ENCODE data around the gene P4HA1.
"Not testable (repeated sequence)": the region's sequence is repeated elsewhere in the genome, so short reads cannot be mapped to it uniquely, and the experiment has no call there.

Gene P4HA1

DNA sequence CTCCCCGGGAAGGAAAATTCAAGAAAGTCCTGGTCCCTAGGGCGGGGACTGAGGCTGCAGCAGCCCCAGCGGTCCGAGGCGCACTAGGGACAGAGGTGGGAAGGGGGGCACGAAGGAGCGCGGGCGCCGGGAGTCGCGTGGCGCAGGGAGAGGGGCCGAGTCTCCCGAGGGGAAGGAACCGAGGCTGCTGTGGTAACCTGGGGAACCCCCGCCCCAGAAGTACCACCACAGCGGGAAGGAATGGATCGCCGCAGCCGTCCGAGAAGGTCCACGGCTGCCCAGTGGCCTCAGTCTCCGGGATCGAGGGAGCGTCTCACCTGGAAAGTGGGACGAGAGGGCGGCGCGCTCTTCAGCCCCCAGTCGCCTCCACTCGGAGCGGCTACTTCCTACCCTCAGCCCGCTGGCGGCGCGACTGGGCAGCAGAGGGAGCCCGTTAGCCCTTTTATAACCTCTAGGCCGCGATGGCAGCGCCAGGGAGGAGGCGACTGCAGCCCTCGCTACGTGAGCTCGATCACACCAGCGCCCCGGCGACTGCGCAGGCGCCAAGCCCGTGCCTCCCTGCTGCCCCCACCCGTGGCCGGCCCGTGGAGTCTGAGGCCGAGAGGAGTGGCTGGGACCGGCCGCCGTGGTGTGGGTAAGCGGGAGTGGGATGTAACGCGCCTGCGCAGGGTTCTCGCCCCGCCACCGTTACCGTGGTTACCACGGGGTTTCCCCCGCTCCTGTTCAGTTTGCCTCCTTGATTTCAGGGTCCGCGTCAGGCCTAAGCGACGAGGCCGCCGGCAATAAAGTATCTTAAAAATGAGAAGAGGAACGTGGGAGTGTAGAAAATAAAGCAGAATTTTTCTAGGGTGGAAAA lies at the start of gene P4HA1:
TSS of gene P4HA1 (minus strand) at position 418 of the 856 bp plus-strand sequence. CDS start 21,983 bp downstream, outside the sequence.
- DNase-seq = peak; percentile 81 to 100 (median 99)

DNA sequence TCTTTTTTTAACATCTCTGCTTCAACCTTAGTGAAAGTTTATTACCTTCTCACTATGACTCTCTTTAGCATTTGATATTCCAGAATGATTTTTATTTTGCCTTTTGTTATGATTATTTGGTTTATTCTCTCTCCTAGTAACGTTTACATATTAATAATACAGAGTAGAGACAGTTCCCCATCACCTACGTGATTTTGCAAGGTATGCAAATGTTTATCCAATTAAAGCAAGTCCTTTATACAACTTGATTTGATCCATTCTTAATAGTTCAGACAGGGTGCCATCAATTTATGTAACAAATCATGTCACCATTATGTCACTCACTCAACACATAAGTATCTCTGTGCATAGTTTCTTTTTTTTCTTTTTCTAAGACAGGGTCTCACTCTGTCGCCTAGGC lies 44.9 kb upstream of the P4HA1 start:
- no peak for DNase-seq

DNA sequence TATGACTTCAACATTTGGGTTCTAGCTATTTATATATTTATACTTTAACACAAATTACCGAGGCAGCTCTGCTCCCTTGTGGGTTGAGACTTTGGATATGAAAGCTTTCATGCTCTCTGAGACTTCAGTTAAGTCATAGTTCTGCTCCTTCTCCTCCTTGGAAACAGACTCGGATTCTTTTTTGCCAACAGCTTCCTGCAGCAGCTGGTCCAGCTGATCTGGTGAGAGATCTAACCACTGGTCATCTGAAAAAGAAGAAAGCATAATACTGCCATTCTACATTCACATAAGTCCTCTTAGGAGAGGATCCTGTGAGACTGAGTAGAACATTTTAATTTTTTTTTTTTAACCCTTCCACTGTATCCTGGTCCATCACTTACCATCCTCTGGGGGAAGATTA lies 42.6 kb upstream of the P4HA1 start:
- DNase-seq = no peak

DNA sequence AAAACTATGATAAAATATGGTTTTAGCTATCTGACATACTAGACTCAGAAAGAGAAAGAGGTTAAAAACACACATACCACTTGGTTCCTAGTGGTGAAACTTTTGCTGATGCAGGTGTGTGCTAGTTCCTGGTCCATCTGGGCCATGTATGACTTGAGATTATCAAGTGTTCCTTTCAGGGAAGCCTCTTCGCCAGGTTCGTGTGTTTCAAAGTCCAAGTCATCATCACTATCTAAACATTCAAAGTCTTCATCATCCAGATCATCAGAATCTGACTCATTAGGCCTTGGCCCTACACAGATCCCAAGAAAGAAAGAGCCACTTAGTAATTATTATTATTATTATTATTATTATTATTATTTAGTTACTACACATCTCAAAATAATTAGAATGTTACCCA lies 40.0 kb upstream of the P4HA1 start:
- no peak for DNase-seq

DNA sequence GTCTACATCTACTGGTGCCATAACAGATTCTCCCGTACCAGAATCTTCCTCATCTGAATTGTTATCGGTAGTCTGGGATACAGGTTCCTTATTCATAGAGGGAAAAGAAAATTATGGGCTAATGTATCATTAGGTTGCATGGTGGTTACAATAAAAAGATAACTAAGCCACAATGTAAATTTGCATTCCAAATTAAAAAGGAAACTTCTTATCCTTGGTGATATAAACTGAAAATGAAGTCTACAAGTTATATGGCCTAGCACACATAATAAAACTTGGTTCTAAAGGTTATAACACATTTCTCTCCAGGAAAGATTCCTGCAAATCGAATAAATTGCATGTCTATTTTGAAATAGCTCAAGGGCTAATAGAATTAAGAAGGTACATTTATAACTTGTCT lies 38.1 kb upstream of the P4HA1 start:
- DNase-seq = no peak

DNA sequence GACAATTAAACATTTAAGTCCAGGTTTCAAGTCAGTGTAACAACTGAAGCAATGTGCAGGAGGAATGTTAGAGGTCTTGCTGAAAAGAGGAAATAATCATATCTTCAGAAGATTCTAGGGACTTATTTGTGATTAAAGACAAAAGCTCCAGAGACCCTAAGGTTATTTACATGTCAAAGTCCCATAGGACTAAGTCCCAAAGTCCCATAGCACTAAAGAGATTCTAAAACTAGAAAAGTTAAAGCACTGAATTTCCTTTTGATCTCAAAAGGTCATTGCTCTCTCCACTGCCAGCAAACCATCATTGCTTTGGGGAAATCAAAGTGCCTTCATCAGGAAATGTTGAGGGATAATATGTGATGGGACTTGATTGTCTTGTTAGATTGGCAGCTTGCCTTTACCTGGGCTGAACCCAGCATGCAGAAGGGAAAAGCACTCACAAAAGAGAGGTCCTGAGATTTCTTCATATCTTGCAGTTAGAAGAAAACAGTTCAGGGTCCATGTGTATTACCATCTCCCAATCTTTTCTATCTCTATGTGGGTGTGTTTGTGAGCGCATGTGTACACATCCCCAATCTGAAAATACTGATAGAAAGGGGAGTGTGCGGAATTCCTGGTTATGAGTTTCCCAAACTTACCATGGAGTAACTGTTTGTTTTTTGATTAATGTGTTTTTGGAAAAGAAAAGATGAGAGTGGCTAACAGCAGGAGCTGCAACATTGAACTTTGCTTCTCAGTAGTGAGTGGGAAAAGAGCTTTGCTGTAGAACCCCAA lies 35.4 kb upstream of the P4HA1 start:
- DNase-seq = no peak

DNA sequence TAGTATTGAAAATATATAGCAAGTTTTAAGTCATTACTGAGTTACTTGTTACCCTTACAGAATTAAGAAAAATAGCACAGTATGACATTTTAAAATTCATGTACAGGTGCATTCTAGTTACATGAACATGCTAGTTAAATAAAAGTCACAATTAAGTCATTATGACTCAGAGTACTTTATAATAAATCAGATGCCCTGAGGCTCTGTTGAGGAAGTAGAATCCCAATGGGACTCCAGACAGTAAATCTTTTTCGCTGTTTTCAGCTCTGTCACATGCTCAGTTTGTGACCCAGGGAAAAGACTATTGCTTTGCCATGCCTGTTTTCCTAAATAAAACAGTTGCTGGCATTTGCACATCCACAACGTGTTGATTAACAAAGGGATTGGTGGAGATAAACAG lies 34.6 kb upstream of the P4HA1 start:
- DNase-seq = no peak

DNA sequence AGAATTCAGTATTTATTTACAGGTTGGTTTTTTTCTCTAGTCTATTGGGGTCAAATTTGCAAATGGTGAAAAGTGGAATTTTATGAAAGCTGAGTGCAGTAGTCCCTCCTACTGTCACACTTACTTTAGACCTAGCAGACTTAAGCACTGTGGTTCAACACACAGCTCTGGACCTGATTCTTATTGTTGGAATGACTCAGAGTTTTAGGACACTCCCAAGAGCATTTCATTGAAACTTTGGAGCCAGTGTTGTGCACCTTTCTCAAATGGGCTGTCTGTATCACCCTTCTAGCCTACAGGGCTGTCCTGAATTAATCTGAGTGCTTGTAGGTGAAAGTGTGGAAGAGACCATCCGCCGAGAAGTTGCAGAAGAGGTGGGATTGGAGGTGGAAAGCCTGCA lies 29.7 kb upstream of the P4HA1 start:
- DNase-seq = no peak

DNA sequence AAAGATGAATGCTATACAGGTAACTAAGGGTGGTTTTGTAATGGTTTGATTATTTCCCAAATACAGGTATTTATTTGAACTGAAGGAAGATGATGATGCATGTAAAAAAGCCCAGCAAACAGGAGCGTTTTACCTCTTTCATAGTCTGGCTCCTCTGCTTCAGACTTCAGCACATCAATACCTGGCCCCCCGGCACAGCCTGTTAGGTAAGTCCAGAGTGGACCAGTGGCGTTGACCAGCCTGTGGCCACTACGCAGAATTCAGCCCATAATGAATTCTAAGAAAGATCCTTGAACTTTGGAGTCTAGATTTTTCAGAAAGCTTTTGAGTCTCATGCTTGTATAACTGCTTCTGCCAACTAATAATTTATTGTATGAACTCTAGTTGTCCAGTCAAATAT lies 23.3 kb upstream of the P4HA1 start:
- no peak for DNase-seq

DNA sequence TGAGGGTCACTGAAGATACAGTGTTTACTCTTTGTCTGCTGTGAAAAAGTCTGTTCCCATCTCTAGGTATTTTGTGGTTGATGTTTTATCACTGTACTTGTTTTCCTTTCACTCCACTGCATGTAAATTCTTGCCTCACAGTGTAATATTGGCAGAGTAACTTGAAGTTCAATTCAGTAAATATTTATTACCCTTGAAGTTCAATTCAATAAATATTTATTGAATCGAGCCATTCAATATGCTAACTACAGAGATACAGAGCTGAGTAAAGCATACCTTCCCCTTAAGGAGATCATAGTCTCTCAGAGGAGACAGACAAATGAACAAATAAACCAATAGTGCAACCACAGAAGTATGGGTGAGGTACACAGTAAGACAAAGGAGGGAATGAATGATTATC lies 22.8 kb upstream of the P4HA1 start:
- DNase-seq = no peak

DNA sequence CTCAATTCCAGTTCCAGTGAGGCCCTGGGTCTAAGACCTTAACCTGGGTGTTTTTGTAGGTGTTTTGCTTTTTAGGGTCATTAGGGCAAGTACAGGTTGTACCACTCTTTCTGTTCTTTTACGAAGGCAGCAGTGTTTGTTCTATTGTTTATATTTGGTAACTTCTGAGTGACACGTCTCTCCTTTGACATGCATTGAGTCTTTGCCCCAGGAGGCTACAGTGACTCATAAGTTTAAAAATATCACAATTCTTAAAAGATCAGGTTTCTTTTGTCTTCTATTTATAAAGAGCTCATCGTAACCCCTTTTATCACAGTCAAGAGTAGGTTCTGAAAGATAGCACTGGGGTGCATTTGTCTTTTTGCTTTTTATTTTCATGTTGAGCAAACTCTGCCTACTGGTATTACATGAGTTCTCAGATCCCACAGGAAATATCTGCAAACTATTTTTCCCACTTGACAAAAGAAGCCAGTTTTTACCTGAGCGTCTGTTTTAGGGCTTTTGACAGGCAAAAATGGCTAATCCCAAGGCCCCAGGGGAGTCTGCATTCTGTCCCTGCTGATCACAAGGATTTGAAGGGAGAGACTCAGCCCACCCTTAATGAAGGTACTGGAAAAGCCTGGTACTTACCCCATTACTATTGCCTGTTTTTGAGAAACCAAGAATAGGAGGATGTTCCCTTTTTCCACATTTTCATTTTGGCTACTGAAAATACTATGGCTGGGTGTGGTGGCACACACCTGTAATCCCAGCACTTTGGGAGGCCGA lies 21.5 kb upstream of the P4HA1 start:
- no peak for DNase-seq

DNA sequence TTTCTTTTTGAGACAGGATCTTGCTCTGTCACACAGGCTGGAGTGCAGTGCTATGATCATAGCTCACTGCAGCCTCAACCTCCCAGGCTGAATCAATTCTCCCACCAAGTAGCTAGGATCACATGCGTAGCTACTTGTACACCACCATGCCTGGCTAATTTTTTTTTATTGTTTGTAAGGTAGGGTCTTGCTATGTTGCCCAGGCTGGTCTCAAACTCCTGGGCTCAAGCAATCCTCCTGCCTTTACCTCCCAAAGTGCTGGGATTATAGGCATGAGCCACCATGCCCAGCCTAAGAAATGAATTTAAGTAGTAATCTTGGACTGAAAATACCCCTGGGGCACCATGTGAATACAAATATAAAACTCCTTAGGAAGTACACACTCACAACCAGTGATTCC lies 19.4 kb upstream of the P4HA1 start:
- no peak for DNase-seq

DNA sequence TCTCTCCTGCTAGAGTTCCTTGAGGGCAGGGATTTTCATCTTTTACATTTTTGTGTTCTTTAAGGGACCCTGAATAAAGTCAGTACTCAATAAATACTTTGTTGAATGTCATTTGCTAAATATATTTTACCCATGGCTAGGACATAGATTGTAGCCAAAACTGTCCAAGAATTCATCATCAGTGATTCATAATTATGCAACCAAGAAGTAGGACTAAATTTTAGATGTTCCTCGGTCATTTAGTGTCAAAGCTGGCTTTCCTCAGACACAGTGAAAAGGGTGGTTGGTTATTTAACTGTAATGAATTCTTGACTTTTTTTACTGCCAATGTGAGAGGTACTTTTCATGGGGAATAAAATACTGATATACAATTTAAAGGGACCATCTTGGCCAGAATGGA lies 16.9 kb upstream of the P4HA1 start:
- no peak for DNase-seq

DNA sequence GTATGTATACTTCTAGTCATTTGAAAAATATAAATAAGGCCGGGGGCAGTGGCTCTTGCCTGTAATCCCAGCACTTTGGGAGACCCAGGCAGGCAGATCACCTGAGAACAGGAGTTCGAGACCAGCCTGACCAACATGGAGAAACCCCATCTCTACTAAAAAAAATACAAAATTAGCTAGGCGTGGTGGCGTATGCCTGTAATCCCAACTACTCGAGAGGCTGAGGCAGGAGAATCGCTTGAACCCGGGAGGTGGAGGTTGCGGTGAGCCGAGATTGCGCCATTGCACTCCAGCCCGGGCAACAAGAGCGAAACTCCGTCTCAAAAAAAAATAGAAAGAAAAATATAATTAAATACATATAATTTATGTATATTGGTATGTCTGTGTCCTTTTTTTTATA lies 15.4 kb upstream of the P4HA1 start:
- not testable (repeated sequence) for DNase-seq

DNA sequence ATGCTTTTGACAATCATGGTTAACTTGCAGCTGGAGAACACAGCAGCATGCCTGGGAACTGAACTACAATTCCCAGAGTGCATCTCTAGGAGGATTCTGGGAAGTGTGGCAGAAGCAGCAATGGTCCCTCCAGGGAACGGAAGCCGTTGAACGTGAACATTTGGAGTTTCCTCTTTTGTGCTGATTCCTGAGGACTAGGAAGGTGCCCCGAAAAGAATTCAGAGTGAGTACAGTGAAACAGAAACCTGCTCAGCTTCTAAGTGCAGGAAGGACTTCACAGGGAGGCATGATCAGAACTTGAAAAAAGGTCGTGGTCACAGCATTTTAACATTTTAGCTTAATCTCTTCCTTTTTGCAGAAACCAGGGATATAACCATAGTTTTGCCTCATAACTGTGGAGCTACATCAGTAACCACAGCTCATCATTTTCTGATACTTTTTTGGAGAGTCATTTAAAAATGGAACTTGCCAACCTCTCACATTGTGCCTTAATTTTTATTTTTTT lies 13.7 kb upstream of the P4HA1 start, which contains the start of gene NUDT13:
TSS of gene NUDT13 (plus strand) at position 111 of the 505 bp plus-strand sequence. CDS start 3,911 bp downstream, outside the sequence.
- peak in 48 of 51 donors; percentile 4 to 85 (median 50) for DNase-seq

DNA sequence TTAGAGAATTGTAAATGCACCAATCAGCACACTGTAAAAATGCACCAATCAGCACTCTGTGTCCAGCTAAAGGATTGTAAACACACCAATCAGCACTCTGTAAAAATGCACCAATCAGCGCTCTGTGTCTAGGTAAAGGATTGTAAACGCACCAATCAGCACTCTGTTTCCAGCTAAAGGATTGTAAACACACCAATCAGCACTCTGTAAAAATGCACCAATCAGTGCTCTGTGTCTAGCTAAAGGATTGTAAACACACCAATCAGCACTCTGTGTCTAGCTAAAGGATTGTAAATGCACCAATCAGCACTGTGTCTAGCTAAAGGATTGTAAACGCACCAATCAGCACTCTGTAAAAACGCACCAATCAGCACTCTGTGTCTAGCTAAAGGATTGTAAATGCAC lies 12.6 kb upstream of the P4HA1 start:
- not testable (repeated sequence) for DNase-seq

DNA sequence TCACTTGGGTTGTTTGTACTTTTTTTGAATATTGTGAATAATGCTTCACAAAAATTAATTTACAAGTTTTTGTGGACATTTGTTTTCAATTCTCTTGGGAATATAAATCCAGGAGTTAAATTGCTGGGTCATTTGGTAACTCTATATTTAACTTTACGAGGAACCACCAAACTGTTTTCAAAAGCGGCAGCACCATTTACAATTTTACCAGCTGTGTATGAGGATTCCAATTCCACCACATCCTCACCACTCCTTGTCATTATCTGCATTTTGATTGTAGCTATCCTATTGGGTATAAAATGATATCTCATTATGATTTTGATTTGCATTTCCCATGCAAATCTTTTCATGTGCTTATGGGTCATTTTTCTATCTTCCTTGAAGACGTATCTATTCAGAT lies 9.6 kb upstream of the P4HA1 start:
- no peak for DNase-seq

DNA sequence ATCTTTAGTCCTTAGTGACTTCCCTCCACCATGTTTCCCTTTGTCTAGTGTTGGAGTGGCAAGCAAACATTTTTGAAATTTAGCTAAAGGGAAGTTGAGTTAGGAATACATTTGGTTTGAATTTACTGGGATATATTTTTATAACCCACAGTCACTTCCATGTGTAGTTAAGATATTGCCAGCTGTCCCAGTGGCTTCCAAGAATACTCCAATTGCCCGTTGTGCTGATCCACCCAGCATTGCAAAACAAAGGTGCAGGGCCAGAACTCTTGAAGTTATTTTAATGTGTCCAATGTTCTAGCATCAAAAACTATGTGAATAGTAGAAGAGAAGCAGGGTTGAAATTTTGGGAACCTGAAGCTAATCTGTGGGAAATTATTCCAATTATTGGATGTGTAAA lies 2.5 kb upstream of the P4HA1 start:
- DNase-seq = no peak

DNA sequence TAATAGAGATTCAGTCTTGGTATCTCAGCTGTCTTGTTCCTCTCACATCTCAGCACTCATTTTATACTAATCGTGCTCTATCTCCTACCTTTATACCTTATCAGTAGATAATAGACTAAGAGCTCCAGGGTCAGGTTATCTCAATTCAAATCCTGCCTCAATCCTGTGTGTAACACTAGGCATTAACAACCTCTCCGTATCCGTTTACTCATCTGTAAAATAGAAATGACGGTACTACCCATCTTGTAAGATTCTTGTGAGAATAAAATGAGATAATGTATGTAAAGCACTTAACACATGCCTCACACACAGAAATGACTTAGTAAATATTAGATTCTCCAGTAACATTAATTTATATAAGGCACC lies 622 bp upstream of the P4HA1 start:
- no peak for DNase-seq

DNA sequence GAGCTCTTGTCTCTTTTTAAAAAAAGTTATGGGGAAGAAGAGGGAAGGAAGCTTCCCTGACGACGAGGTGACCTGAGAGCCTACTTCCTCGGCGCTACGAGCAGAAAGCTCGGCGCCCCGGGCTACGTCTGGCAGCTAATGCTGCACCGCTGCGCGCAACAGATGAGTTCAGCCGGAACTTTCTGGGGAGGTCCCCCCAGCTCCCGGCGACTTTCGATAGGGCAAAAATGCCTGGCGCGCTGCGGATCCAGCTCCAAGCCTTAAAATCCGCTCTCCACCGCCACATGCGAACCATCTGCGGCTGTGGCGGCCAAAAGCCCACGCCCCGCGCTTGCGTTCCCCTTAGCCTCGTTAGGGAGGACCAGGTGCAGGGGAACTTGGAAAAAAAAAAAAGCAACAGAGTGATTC lies 621 bp downstream of the P4HA1 start:
- DNase-seq = peak in 45 of 51 donors; percentile 14 to 82 (median 48)

DNA sequence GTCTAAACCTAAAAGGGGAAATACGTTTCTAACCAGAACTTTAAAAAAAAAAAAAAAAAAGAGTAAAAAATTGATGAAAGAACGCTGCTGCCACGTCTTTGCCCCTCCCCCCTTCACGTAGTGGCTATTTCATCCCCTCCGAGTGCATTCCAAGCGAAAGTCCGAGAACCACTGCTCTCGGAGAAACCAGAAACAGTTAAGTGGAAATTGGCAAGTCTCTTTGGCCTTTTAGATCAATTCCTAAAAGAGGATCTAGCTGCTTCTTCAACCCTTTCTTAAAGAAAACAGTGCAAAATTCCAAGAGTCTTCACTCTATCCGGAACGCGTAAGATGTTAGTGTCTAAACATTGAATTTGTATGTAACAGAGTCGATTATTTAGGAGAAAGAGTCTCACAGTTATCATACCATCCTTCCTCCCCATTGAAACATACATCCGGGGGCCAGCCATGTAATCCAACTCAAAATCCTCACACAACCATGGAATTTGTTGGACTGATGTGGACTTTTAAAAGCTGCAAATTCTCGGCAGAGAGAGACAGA lies 1.1 kb downstream of the P4HA1 start:
- DNase-seq = peak in 25 of 51 donors; percentile 1 to 82 (median 14)
